Stimulated activated CD4-positive, alpha-beta T cell treated with anti-CD3 and anti-CD28 coated beads, Interleukin-15, amount 100 ng/mL, for 48 hours (primary cell): ENCODE results near the gene TBC1D16.
"Not testable (repeated sequence)": the region's sequence is repeated elsewhere in the genome, so short reads cannot be mapped to it uniquely, and the experiment has no call there.

Source experiments
- DNase-seq, 2 donors: peaks; one replicate each; pipeline ENCODE4 v3.0.0-alpha.2; 2020; ENCODE audit warnings: low read depth in 2 of 2

TBC1D16 gene

GRCh38 chr17:79975498-79976134, 60.1 kb downstream of the TBC1D16 start:
- no peak for DNase-seq

GRCh38 chr17:79974566-79975497, 60.8 kb downstream of the TBC1D16 start:
- DNase-seq: no peak

DNA sequence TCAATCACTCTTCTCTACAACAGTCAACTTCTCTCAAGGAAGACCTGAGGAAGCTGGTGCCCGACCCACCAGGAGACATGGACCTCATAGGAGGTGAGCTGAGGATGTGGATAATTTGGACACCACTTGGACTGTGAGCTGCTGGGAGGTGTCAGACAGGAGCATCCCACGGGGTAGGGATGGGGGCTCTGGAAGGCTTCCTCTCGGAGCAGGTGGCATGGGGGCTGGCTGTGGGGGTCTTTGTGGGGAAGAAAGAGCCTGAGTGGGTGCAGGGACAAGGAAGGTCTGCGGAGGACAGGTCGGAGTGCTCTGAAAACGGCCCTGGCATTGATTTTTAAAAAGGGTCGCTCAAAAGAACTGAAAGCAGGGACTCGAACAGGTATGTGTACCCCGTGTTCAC, 64.0 kb downstream of the TBC1D16 start:
- DNase-seq: no peak

- DNase-seq: no peak
These were observed 65.0 kb downstream of the TBC1D16 start for GRCh38 chr17:79970576-79971068.

DNA sequence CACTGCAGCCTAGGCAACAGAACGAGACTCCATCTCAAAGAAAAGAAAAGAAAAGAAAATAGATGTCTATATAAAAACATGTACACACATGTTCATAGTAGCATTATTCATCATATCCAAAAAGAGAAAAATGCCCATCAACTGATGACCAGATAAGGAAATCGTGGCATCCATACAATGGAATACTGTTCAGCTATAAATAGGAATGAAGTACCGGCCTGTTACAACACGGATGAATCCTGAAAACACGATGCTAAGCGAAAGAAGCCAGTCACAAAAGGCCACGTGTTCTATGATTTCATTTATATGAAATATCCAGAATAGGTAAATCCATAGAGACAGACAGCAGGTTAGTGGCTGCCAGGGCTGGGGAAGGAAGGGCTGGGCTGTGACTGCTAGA, 65.8 kb downstream of the TBC1D16 start:
- no peak for DNase-seq

- DNase-seq: no peak
These were observed 67.6 kb downstream of the TBC1D16 start for GRCh38 chr17:79968116-79968515.

GRCh38 chr17:79966681-79967080, 69.0 kb downstream of the TBC1D16 start:
- no peak for DNase-seq

DNA sequence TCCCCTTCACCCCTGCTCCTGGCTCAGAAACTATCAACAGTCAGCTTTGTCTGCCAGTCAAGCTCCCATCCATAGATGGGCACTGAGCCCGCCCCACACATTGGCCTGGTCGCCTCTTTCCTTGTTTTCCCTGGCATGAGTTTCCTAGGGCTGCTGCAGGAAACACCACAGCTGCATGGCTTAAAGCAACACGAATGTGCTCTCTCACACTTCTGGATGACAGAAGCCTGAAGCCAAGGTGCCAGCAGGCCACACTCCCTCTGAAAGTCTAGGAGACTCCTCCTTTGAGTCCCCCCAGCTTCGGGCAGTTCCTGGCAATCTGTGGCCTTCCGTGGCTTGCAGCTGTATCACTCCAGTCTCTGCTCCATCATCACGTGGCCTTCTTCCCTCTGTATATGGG, 69.9 kb downstream of the TBC1D16 start:
- DNase-seq: no peak

DNA sequence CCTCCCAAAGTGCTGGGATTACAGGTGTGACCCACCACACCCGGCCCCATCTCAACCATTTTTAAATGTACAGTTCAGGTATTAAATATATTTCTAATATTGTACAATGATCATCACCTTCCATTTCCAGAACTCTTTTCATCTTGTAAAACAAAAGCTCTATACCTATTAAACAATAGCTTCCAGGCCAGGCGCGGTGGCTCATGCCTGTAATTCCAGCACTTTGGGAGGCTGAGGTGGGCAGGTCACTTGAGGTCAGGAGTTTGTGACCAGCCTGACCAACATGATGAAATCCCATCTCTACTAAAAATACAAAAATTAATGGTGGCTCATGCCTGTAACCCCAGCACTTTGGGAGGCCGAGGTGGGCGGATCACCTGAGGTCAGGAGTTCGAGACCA, 73.2 kb downstream of the TBC1D16 start:
- DNase-seq: not testable (repeated sequence)

GRCh38 chr17:79961567-79961966, 74.1 kb downstream of the TBC1D16 start:
- DNase-seq: not testable (repeated sequence)

DNA sequence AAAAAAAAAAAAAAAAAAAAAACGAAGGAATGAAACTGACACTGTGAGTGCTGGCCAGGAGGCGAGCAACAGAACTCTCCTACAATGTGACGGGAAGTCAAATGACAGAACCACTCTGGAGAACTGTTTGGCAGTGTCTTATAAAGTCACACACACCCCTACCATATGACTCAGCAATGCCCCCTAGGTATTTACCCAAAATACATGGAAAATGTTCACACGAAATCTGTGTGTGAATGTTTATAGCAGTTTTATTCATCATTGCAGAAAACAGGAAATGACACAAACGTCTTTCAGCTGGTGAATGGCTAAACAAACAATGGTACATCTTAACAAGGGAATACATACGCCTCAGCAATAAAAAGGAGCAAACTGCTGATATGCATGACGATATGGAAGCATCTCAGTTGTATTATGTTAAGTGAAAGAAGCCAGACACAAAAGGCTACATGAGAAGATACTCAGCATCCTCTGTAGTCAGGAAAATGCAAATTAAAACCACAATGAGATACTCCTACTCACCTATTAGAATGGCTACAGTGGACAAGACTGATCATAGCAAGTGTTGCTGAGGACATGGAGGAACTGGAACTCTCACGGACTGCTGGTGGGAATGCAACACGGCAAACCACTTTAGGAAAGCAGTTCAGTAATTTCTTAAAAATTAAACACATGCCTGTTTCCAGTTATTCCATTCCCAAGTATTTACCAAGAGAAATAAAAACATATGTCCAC, 74.7 kb downstream of the TBC1D16 start:
- DNase-seq: no peak

GRCh38 chr17:79959042-79959441, 76.6 kb downstream of the TBC1D16 start:
- no peak for DNase-seq

- DNase-seq: no peak
These were observed 78.8 kb downstream of the TBC1D16 start for GRCh38 chr17:79956853-79957252.

- DNase-seq: not testable (repeated sequence)
These were observed 79.3 kb downstream of the TBC1D16 start for GRCh38 chr17:79956441-79956735.

- DNase-seq: no peak
These were observed 79.8 kb downstream of the TBC1D16 start for GRCh38 chr17:79955691-79956440.

GRCh38 chr17:79955167-79955549, 80.5 kb downstream of the TBC1D16 start:
- DNase-seq: no peak

DNA sequence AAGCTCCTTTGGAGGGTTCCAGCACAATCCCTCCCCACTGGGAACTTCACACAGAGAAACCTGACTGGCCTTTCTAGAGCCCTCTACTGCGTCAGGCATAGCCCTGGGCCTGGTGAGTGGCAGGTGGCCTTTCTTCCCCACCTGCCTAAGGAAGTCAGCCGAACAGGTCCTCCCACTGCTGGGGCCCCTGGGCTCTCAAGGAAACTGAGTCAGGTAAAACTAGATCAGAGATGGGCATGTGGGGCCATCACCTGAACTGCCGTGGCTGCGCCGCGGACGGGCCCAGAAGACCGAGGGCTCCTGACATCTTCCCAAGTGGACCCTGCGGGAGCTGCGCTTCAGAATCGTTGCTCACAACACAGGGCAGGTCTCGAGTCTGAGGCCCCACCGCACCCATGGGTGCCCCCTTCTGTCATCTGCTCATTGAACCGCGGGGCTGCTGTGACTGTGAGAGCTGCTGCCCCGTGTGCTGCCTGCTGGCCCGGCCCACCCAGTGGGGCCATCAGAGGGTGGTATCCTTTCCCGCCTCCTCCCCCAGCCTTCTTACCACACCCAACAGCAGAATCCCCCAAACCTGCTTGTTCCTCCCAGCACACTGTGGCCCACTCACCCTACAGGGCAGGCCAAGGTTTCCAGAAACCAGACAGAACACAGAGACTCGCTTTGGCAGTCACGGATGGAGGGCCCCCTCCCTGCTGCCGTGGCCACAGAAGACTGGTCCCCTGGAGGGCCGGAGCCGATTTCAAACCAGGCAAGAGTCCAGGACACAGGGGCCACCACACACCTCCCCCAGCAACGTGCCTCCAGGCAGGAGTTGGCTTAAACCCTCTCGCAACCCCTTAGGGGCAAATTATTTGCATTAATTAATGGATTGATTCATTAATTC, 81.1 kb downstream of the TBC1D16 start:
- DNase-seq: no peak

- DNase-seq: no peak
These were observed 82.3 kb downstream of the TBC1D16 start for GRCh38 chr17:79953335-79953734.

GRCh38 chr17:79952901-79953300, 82.8 kb downstream of the TBC1D16 start:
- no peak for DNase-seq

GRCh38 chr17:79952265-79952877, 83.3 kb downstream of the TBC1D16 start:
- no peak for DNase-seq
